HG03066 (cell line): Measurements from ENCODE around the gene SRPK2.
"Not testable (repeated sequence)": the region's sequence is repeated elsewhere in the genome, so short reads cannot be mapped to it uniquely, and the experiment has no call there.

Source experiments
- ATAC-seq: cut with Tn5 transposase; IDR thresholded peaks from one replicate; pipeline ENCODE4 v1.9.1; 2021; ENCODE audit warnings: low read depth; ENCODE audit not compliant: unreplicated experiment

The SRPK2 gene

GRCh38 chr7:105377903-105378302, 10.8 kb downstream of the SRPK2 start:
- no peak for ATAC-seq

GRCh38 chr7:105376908-105377533, 11.7 kb downstream of the SRPK2 start:
- no peak for ATAC-seq

GRCh38 chr7:105369944-105370343, 18.8 kb downstream of the SRPK2 start:
- ATAC-seq, result no peak

- ATAC-seq, result no peak
These were observed 21.3 kb downstream of the SRPK2 start for GRCh38 chr7:105367458-105367857.

- ATAC-seq, result no peak
These were observed 22.9 kb downstream of the SRPK2 start for GRCh38 chr7:105365541-105366534.

- ATAC-seq, result no peak
These were observed 24.0 kb downstream of the SRPK2 start for GRCh38 chr7:105364684-105365083.

GRCh38 chr7:105363657-105364056, 25.1 kb downstream of the SRPK2 start:
- ATAC-seq, result not testable (repeated sequence)

- ATAC-seq, result not testable (repeated sequence)
These were observed 26.0 kb downstream of the SRPK2 start for GRCh38 chr7:105362685-105363084.

GRCh38 chr7:105361995-105362394, 26.7 kb downstream of the SRPK2 start:
- not testable (repeated sequence) for ATAC-seq

GRCh38 chr7:105360149-105360548, 28.6 kb downstream of the SRPK2 start:
- ATAC-seq, result not testable (repeated sequence)

GRCh38 chr7:105355701-105356100, 33.0 kb downstream of the SRPK2 start:
- ATAC-seq, result no peak

GRCh38 chr7:105354383-105354782, 34.3 kb downstream of the SRPK2 start:
- ATAC-seq, result no peak

- ATAC-seq, result no peak
These were observed 34.9 kb downstream of the SRPK2 start for GRCh38 chr7:105353752-105354328.

GRCh38 chr7:105352901-105353668, 35.6 kb downstream of the SRPK2 start:
- no peak for ATAC-seq

GRCh38 chr7:105352018-105352612, 36.6 kb downstream of the SRPK2 start:
- peak; percentile 95 for ATAC-seq

- no peak for ATAC-seq
These were observed 37.8 kb downstream of the SRPK2 start for GRCh38 chr7:105350906-105351305.

- ATAC-seq, result not testable (repeated sequence)
These were observed 40.5 kb downstream of the SRPK2 start for GRCh38 chr7:105348177-105348576.

- no peak for ATAC-seq
These were observed 42.0 kb downstream of the SRPK2 start for GRCh38 chr7:105346593-105347322.

- ATAC-seq, result no peak
These were observed 42.6 kb downstream of the SRPK2 start for GRCh38 chr7:105346138-105346537.
